ENCODE data around the gene SH3BP4. TPM values are rescaled to one million over a fixed set of nuclear protein-coding genes. Genes with fewer than 3 reads are reported as not detected.

Gene SH3BP4
- total and polyA plus RNA-seq, 2 of the 8 experiments (the other 6 are each of a cell fraction or from before 2014, with no cell fraction given) = 28.3 to 35.4 TPM

DNA sequence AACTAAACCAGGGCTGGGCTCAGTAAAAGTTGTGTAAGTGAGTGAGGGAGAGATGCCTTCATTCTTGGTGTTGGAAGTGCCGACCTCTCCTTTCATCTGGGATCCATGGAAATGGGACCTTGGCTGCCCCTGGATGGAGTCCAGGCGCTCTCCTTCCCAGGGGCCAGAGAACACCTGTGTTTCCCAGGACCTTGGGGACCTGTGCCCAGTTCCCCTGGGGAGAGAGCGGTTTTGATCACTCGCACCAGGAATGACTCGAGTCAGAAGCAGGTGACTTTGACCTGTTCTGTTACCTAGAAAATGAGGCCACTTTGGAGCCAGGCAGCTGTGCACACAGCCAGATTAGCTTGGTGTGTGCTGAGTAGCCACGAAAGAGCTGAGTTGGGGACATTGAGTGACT is 97.3 kb downstream of the SH3BP4 start (continued):
- TF ChIP-seq, protein P1, sequence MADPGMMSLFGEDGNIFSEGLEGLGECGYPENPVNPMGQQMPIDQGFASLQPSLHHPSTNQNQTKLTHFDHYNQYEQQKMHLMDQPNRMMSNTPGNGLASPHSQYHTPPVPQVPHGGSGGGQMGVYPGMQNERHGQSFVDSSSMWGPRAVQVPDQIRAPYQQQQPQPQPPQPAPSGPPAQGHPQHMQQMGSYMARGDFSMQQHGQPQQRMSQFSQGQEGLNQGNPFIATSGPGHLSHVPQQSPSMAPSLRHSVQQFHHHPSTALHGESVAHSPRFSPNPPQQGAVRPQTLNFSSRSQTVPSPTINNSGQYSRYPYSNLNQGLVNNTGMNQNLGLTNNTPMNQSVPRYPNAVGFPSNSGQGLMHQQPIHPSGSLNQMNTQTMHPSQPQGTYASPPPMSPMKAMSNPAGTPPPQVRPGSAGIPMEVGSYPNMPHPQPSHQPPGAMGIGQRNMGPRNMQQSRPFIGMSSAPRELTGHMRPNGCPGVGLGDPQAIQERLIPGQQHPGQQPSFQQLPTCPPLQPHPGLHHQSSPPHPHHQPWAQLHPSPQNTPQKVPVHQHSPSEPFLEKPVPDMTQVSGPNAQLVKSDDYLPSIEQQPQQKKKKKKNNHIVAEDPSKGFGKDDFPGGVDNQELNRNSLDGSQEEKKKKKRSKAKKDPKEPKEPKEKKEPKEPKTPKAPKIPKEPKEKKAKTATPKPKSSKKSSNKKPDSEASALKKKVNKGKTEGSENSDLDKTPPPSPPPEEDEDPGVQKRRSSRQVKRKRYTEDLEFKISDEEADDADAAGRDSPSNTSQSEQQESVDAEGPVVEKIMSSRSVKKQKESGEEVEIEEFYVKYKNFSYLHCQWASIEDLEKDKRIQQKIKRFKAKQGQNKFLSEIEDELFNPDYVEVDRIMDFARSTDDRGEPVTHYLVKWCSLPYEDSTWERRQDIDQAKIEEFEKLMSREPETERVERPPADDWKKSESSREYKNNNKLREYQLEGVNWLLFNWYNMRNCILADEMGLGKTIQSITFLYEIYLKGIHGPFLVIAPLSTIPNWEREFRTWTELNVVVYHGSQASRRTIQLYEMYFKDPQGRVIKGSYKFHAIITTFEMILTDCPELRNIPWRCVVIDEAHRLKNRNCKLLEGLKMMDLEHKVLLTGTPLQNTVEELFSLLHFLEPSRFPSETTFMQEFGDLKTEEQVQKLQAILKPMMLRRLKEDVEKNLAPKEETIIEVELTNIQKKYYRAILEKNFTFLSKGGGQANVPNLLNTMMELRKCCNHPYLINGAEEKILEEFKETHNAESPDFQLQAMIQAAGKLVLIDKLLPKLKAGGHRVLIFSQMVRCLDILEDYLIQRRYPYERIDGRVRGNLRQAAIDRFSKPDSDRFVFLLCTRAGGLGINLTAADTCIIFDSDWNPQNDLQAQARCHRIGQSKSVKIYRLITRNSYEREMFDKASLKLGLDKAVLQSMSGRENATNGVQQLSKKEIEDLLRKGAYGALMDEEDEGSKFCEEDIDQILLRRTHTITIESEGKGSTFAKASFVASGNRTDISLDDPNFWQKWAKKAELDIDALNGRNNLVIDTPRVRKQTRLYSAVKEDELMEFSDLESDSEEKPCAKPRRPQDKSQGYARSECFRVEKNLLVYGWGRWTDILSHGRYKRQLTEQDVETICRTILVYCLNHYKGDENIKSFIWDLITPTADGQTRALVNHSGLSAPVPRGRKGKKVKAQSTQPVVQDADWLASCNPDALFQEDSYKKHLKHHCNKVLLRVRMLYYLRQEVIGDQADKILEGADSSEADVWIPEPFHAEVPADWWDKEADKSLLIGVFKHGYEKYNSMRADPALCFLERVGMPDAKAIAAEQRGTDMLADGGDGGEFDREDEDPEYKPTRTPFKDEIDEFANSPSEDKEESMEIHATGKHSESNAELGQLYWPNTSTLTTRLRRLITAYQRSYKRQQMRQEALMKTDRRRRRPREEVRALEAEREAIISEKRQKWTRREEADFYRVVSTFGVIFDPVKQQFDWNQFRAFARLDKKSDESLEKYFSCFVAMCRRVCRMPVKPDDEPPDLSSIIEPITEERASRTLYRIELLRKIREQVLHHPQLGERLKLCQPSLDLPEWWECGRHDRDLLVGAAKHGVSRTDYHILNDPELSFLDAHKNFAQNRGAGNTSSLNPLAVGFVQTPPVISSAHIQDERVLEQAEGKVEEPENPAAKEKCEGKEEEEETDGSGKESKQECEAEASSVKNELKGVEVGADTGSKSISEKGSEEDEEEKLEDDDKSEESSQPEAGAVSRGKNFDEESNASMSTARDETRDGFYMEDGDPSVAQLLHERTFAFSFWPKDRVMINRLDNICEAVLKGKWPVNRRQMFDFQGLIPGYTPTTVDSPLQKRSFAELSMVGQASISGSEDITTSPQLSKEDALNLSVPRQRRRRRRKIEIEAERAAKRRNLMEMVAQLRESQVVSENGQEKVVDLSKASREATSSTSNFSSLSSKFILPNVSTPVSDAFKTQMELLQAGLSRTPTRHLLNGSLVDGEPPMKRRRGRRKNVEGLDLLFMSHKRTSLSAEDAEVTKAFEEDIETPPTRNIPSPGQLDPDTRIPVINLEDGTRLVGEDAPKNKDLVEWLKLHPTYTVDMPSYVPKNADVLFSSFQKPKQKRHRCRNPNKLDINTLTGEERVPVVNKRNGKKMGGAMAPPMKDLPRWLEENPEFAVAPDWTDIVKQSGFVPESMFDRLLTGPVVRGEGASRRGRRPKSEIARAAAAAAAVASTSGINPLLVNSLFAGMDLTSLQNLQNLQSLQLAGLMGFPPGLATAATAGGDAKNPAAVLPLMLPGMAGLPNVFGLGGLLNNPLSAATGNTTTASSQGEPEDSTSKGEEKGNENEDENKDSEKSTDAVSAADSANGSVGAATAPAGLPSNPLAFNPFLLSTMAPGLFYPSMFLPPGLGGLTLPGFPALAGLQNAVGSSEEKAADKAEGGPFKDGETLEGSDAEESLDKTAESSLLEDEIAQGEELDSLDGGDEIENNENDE (IDR thresholded peaks at IDR 0.05; ENCODE audit: insufficient replicate concordance, low read length) = no peak
- TF ChIP-seq EZH2 (IDR thresholded peaks at IDR 0.05; ENCODE audit: low read depth, low read length, severe bottlenecking) = no peak
- no peak for TF ChIP-seq NRF1 (IDR thresholded peaks at IDR 0.05; ENCODE audit: low read depth, low read length)
- TF ChIP-seq, protein P2, sequence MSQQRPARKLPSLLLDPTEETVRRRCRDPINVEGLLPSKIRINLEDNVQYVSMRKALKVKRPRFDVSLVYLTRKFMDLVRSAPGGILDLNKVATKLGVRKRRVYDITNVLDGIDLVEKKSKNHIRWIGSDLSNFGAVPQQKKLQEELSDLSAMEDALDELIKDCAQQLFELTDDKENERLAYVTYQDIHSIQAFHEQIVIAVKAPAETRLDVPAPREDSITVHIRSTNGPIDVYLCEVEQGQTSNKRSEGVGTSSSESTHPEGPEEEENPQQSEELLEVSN (IDR thresholded peaks at IDR 0.05) = no peak
- TF ChIP-seq SP1 (IDR thresholded peaks at IDR 0.05; ENCODE audit: low read depth, low read length) = no peak
- TF ChIP-seq RAD21 (IDR thresholded peaks at IDR 0.05 in 1 of 2, conservative IDR thresholded peaks at IDR 0.05 in 1 of 2; ENCODE audit: low read depth in 2 of 2, low read length in 2 of 2) = no peak
- TF ChIP-seq CBX5 (IDR thresholded peaks at IDR 0.05; ENCODE audit: low read depth, low read length) = no peak
- TF ChIP-seq, protein P3, sequence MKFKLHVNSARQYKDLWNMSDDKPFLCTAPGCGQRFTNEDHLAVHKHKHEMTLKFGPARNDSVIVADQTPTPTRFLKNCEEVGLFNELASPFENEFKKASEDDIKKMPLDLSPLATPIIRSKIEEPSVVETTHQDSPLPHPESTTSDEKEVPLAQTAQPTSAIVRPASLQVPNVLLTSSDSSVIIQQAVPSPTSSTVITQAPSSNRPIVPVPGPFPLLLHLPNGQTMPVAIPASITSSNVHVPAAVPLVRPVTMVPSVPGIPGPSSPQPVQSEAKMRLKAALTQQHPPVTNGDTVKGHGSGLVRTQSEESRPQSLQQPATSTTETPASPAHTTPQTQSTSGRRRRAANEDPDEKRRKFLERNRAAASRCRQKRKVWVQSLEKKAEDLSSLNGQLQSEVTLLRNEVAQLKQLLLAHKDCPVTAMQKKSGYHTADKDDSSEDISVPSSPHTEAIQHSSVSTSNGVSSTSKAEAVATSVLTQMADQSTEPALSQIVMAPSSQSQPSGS (IDR thresholded peaks at IDR 0.05; ENCODE audit: low read length) = no peak
- no peak for TF ChIP-seq ZNF274 (IDR thresholded peaks at IDR 0.05; ENCODE audit: borderline replicate concordance, extremely low read depth, low read length)
